Stimulated activated CD4-positive, alpha-beta T cell treated with anti-CD3 and anti-CD28 coated beads, Interleukin-12 subunit alpha, Interleukin-12 subunit beta, amount 100 ng/mL, for 48 hours (primary cell): ENCODE measurements around the gene FGD3.

ENCODE experiments used
- DNase-seq, 3 donors: peaks; one replicate each; pipeline ENCODE4 v3.0.0-alpha.2; 2020; ENCODE audit warnings: low read depth in 2 of 3, low spot score in 1 of 3

The FGD3 gene

GRCh38 chr9:93050231-93050630, 102.9 kb downstream of the FGD3 start:
- DNase-seq = no peak

GRCh38 chr9:93051680-93052089, 104.4 kb downstream of the FGD3 start:
- no peak for DNase-seq

GRCh38 chr9:93052791-93053540, 105.6 kb downstream of the FGD3 start:
- no peak for DNase-seq

GRCh38 chr9:93053781-93054331, 106.5 kb downstream of the FGD3 start:
- no peak for DNase-seq

GRCh38 chr9:93054758-93055704, 107.7 kb downstream of the FGD3 start:
- no peak for DNase-seq

- no peak for DNase-seq
Observed at GRCh38 chr9:93057042-93057702, 109.8 kb downstream of the FGD3 start.

- no peak for DNase-seq
Observed at GRCh38 chr9:93057703-93058354, 110.5 kb downstream of the FGD3 start.

- peak in 2 of 3 donors; percentile 35 to 63 for DNase-seq
Observed at GRCh38 chr9:93058355-93059010, 111.2 kb downstream of the FGD3 start, which contains the start of gene SUSD3. Gene SUSD3, plus strand, starts transcription at chr9:93058701. Its CDS starts 42 bp downstream, at chr9:93058743.

GRCh38 chr9:93059011-93059714, 111.8 kb downstream of the FGD3 start:
- no peak for DNase-seq

GRCh38 chr9:93059715-93060578, 112.6 kb downstream of the FGD3 start:
- DNase-seq = no peak

GRCh38 chr9:93060746-93061259, 113.5 kb downstream of the FGD3 start:
- no peak for DNase-seq

GRCh38 chr9:93061260-93061751, 114.0 kb downstream of the FGD3 start:
- DNase-seq = no peak

- no peak for DNase-seq
Observed at GRCh38 chr9:93061791-93062763, 114.8 kb downstream of the FGD3 start.

GRCh38 chr9:93064392-93065134, 117.2 kb downstream of the FGD3 start:
- DNase-seq = peak; percentile 80 to 91 (median 87)

- DNase-seq = no peak
Observed at GRCh38 chr9:93065135-93065720, 117.9 kb downstream of the FGD3 start.
